Measurements from ENCODE around the gene ATF5.
"Not testable (repeated sequence)": the region's sequence is repeated elsewhere in the genome, so short reads cannot be mapped to it uniquely, and the experiment has no call there.

The ATF5 gene

DNA sequence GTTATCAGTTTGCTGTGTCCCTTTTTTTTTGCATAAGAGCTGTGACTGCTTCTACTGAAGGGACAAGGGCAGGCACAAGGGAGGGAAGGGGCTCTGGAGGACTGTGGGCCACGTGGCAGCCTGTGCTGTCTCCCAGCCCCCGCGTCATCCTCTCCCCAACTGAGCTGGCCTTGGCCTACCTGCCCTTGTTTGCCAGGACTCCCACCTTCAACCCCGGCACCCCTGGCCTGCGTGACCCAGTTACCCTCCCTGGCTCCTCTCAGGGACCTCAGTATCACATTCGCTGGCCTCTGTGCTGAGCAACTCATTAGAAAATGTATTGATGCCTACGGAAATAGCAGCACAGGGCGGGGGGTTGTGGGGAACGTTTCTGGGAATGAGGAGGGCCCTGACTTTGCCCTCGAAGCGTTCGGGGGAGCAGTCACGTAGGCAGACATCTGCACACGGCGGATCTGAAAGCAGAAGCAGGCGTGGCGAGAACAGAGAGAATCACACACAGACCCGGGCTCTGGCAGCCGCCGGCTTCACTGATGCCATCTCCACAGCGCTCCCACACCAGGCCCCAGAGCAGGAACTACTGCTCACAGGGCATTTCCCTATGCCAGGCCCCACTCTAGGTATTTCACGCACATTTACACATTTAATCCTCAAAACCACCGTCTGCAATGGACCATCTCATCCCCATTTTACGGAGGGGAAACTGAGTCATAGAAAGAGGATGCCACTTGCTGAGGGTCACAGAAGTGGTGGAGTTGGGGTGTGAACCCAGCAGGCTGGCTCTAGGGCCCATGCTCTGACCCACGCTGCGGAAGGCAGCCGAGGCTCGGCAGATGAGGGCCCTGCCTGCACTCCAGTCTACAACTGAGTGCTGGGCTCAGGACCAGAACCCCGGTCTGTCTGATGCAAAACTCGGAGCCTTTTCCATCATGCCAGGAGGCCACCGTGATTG, 5.7 kb upstream of the ATF5 start:
- DNase-seq = no peak

DNA sequence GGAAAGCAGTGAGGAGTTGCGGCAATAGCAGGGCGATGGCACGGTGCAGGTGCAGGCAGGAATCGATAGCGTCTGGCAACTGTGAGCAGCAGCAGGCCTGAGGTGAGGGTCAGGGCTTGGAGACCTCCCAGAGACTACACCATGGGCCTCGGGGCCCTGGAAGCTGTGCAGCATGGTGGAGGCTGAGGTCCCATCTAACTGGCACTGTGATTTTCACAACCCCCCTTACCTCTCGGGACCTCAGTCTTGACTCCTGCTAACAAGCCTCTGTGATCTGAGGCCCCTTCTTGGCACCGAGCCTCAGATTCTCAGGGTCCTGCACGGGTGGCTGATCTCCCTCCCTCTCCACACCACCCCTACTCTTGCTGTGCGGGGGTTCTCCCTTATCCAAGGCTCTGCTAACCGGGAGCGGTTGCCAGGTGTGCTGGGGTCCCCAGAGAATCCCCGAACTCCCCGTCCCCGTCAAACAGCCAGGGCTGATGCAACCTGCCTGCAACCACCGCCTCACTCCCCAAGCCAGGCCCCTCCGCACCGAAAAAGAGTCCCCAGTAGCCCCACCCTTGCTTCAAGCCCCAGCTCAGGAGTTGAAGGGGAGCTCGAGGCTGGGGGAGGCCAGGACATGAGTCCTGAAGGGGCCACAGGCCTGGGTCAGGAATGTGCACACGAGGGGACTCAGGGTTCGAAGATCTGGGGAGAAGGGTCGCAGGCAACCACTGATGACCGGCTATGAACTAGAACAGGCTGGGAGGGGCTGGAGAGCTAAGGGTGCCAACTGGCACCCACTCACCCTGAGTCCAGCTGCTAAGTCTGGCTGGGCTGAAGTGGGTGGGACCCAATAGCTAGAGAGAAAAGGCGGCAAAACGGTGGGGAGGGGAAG, 4.8 kb upstream of the ATF5 start:
- no peak for DNase-seq

DNA sequence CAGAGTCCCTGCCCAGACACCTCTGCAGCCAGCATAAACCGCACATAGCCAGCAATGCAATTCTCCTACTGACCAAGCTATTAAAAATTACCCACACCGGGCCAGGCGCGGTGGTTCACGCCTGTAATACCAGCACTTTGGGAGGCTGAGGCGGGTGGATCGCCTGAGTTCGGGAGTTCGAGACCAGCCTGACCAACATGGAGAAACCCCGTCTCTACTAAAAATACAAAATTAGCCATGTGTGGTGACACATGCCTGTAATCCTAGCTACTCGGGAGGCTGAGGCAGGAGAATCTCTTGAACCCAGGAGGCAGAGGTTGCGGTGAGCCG, 4.2 kb upstream of the ATF5 start:
- not testable (repeated sequence) for DNase-seq

DNA sequence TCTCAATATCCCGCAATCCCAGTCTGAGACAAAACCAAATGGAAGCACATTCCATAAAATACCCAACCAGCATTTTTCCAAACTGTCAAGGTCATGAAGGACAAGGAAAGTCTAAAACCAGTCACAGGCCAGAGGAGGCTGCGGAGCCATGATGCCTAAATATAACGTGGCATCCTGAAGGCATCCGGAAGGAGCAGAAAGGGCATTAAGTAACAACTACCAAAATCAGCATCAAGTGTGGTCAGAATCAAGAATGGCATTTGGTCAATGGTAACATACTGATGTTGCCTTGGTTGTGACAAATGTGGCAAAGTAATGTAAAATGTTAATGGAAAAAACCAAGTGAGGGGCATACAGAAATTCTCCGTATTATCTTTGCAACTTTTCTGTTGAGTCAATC, 3.5 kb upstream of the ATF5 start:
- no peak for DNase-seq

DNA sequence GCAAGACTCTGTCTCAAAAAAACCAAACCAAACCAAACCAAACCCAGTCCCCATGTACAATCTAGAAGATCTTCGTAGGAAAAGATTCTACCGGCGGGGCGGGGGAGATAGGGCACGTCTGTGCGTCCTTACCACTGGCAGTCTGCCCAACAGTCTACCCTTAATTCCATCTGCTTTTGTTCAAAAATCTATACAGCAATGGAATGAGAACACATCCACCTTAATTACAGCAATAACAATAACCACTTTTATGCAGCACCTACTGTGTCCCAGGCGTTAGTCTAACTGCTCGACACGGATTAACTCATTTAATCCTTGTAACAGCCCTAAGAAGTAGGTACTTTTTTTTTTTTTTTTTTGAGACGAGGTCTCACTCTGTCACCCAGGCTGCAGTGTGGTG, 2.5 kb upstream of the ATF5 start:
- no peak for DNase-seq

DNA sequence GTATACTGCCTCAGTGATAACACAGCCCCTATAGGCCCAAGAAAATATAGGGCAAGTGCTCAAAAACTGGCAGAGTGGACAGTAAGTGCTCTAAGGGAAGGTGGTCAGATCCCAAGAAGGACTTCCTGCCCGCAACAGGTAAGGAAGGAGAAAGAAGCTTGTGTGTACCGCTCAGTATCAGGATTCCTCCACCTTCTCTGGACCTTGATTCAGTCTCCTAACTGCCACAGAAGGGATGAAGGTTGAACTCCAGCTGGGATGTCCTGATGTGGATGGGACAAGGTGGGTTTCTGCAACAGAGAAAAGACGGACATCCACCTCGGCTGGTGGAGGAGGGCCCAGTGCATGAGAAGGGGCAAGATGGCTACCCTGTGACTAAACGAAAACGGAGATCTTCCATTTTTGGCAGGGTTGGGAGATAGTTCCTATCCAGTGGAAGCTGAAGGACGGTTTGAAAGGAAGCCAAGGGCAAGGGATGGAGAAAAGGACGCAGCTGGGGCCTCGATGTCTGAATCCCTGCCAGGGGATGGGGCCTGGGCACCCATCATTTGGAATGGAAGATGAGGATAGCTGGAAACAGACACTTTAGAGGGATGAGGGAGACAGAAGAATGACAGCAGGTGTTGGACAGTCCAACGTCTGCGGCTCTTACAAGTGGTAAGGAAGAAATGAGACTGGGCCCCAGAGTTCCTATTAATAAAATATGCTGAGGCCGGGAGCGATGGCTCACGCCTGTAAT, 1.3 kb upstream of the ATF5 start:
- no peak for DNase-seq

DNA sequence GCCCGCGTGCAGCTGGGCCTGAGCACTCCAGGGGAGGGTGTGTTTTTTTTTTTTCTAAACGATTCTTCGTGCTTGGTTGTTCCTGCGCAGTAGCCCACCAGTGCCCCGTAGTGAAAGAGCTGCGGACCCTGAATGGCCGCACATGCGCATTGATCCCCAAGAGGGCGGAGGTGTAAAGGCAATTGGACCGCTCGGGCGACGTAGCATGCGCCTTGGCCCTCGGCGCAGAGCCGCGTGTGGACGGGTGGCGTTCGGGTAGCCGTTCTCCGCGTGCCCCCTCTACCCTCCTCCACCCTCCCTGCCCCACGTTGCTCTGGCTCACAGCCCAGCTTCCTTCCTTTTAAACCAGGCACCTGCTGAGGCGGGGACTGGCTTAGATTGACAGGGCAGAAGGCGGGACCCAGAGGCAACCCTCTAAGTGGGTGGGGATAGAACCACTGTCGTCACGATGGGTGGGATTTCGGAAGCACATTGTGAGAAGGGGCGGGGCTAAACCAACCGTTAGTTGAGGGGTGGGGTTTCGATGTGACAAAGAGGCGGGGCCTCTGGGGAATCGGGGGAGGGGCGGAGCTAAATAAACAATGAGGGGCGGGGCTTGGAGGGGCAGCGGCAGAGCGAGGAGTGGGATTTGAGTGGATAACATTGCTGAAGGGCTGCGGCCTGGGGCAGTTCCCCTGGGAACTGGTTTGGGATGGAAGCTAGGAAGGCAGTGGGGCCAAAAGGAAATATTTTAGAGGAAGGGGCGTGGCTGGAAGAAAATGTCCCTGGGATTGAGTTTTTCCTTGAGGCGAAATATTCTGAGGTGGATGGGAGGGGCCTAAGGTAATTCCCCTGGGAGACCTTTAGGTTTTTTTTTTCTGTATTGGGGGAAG, 842 bp downstream of the ATF5 start:
- DNase-seq = peak; percentile 69

DNA sequence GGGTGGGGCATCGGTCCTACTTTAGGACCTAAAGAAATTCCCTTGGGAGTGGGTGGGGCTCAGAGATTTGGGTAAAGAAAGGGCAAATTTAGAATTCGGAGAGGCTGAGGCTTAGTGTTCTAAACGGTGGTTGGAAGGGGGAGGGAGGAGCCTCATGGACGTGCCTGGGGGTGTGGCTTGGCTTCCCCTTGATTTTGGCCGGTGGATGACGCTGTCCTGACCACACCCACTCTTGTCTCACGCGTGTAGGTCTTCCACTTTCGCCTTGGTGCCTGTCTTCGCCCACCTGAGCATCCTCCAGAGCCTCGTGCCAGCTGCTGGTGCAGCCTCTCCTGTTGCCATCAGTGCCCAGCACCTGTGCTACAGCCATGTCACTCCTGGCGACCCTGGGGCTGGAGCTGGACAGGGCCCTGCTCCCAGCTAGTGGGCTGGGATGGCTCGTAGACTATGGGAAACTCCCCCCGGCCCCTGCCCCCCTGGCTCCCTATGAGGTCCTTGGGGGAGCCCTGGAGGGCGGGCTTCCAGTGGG, 1.5 kb downstream of the ATF5 start:
- no peak for DNase-seq

DNA sequence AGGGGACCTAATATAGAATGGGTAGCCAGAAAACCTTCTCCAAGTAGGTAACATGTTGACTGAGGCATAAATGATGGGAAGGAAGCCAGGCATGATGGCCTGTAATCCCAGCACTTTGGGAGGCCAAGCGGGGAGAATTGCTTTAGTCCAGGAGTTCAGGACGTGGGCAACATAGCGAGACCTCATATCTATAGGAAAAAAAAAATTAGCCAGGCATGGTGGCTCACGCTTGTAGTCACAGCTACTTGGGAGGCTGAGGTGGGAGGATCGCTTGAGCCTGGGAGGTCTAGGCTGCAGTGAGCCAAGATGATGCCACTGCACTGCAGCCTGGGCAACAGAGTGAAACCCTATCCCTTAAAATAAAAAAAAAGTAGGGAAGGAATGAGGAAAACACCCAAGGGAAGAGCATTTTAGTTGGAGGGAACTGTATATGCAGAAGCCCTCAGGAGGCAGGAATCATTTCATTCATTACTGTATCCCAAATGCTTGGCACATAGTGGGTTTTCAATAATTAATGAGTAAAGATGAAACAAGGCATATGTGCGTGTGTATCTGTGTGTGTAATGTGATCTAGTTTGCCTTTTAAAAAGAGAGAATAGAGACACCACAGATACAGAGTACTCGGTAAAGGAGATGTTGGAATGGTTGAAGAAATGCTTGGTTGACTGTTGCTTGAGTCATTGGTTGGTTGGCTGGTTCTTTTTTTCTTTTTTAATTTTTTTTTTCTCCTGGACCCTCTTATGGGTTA, 2.5 kb downstream of the ATF5 start:
- no peak for DNase-seq

DNA sequence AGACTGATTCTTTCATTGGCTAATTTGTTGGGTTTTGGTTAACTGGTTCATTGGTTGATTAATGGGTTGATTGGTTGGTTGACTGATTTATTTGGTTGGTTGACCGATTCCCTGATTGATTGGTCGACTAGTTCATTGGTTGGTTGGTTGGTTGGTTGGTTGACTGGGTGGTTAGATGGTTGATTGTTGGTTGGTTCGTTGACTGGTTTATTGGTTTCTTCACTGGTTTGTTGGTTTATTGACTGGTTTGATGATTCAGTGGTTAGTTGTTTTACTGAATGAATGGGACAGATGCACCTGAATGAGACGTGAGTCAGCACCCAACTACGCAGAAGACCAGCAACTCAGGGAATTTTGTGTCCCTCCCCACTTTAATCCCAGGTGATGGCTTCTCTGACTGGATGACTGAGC, 3.0 kb downstream of the ATF5 start:
- DNase-seq = no peak

DNA sequence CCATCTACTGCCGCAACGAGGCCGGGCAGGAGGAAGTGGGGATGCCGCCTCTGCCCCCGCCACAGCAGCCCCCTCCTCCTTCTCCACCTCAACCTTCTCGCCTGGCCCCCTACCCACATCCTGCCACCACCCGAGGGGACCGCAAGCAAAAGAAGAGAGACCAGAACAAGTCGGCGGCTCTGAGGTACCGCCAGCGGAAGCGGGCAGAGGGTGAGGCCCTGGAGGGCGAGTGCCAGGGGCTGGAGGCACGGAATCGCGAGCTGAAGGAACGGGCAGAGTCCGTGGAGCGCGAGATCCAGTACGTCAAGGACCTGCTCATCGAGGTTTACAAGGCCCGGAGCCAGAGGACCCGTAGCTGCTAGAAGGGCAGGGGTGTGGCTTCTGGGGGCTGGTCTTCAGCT, 3.7 kb downstream of the ATF5 start:
- no peak for DNase-seq

DNA sequence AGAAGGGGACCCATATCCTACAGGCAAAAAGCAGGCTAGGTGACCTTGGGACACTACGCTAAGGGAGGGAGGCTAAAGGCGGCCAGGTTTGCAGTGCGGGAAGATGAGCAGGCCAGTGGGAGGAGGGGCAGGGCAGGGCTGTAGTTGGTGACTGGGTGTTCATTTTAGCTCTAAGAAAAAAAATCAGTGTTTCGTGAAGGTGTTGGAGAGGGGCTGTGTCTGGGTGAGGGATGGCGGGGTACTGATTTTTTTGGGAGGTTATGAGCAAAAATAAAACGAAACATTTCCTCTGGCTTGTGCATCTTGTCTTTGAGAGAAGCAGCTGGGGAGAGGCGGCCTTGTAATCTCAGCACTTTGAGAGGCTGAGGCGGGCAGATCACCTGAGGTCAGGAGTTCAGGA, 4.6 kb downstream of the ATF5 start:
- no peak for DNase-seq

DNA sequence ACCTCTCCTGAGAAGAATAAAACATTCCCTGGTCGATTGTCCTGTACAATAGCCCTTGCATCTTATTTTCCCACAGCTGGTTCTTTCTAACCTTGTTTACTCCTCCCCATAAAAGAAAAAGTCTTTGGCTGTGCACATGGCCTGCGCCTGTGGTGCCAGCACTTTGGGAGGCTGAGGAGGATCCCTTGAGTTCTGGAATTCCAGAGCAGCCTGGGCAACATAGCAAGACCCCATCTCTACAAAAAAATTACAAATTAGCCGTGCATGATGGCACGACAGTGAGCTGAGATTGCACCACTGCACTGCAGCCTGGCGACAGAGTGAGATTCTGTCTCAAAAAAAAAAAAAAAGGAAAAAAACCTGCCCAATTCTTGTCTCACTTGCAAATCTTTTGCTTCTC, 7.5 kb downstream of the ATF5 start:
- no peak for DNase-seq

DNA sequence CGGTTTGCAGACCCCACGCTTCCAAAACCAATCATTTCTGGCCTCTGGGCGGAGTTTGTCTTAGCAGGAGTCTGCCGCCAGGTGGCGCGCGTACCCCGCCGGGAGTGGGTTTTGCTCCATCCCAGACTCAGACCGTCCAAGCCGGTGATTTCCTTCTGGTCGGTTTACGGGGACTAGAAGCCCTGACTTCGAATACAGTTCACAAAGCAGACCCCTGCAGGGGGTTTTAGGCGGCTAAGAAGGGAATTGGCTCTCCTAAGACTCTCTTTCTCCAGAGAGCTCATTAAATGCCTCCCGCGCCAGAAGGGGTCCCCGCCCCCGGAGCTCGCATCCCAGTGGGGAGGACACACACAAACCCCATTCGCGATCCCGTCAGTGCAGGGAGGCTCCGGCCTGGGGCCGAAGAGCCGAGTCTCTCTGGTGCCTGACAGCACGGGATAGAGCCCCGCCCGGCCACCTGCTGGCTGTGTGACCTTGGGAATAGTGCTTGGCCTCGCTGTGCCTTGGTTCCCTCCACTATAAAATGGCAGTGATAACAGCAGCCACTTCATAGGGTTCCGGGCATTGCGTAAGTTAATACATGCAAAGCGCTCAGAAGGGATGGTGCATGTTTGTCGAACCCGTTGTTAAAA, 8.9 kb downstream of the ATF5 start:
- DNase-seq = peak; percentile 42

DNA sequence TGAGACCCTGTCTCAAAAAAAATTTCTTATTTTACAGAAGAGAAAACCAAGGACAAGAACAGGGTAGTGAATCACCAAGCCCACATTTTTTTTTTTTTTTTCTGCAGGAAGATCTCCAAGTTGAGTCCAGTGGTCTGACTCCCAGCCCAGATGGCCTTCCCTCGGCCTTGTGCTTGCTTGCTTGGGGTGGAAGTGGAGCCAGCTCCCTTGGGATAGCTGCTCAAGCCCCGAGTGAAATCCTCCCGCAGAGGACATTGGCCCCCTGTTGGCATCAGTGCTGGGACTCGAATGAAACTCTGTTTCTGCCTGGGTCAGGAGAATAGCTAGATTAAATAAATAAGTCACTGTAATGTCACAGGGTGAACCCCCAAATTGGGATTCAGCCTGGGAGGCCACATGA, 9.7 kb downstream of the ATF5 start:
- no peak for DNase-seq

DNA sequence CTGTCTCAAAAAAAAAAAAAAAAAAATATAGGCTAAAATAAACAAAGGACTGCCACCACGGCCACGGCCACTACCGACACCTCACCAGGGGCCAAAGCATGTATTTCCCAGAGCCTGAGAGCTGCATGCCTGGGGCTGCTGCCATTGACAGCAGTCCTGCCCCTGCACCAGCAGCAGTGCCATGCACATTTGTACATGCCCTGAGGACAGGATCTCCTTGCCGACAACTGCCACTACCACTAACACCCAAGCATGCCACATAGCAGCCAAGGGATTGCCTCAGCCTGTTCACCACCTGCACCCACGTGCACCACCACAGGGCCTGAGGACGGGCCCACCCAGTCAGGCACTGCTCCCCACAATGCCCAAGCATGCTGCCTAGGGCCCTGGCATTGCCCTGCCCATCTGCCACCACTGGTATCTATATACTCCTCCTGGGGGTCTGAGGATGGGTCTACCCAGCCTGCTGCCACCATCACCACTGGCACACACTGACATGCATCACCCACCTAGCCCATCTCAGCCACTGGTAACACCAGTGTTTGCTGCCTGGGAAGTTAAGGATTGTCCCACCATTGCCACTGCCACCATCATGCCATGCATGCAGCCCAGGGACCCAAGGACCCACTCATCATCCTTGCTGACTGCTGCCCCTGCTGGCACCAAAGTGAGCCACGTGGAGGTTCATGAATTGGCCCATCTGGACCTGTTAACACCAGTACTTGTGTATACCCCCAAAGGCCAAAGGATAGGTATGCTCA, 10.9 kb downstream of the ATF5 start:
- DNase-seq = no peak

DNA sequence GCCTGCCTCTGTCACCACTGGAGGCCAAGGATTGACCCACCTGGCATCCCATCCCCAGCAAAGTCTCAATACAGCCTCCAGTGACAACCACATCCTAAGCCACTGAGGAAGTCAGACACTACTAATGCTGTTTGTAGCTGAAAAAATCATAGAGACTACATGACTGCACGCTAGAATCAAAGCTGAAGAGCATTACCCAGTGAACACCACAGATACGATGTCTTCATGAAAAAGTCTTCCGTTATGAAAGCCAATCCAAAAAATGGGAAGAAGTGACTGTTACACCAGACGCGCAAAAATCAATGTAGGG, 11.4 kb downstream of the ATF5 start:
- no peak for DNase-seq

DNA sequence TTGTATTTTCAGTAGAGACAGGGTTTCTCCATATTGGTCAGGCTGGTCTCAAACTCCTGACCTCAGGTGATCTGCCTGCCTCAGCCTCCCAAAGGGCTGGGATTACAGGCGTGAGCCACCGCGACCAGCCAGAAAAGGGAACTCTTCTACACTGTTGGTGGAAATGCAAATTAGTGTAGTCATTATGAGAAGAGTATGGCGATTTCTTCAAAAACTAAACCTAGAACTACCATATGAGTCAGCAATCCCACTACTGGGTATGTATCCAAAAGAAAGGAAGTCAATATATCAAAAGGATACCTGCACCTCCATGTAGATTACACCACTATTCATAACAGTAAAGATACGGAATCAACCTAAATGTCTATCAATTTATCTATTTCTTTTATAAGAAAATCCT, 15.6 kb downstream of the ATF5 start:
- DNase-seq = not testable (repeated sequence)

DNA sequence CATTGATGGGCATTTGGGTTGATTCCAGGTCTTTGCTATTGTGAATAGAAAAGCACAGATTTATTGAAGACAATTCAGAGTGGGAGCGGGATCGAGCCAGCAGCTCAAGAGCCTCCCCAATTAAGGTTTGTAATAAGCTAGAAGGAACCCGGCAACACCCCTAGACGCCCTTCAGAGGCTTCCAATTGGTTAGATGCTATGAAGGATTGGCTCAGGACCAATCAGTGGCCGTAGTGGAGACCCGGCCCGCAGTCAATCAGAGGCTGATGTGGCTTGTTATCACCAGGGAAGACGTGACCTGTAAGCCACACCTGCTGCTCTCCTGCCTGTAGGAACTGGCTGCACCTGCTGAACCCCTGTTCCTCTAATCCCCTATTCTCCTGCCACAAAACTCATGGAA, 17.4 kb downstream of the ATF5 start:
- no peak for DNase-seq
